ENCODE measurements around the gene CHST14.

DNA sequence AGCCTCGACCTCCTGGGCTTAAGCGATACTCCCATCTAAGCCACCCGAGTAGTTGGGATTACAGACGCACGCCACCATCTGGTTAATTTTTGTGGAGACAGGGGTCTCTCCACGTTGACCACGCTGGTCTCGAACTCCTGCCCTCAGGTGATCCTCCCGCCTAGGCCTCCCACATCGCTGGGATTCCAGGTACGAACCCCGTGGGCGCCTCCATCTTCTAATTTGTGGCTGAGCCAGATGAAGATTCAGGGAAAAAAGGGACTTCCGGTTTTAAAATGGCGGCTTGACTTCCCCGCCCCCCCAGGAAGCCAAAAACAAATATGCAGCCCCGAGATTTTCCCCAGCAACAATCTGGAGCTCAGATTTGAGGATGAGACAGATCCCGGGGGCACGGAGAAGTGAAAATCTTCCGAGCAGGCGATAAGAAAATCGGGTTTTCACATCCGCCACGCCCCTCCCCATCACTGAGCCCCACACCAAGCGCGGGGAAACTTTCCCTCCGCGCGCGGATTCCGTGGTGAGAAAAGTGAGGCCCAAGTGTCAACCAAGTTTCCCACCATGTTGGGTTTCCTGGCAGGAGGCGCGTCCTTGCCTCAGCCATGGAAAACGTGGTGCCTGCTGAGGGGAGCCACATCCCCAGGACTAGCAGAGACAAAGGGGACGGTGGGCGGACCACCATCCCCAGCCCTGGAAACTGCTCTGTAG lies 15.4 kb downstream of the CHST14 start:
- no peak for TF ChIP-seq GABPA (IDR thresholded peaks at IDR 0.05; ENCODE audit: borderline replicate concordance, insufficient read depth, low read length)
- TF ChIP-seq, protein P1, sequence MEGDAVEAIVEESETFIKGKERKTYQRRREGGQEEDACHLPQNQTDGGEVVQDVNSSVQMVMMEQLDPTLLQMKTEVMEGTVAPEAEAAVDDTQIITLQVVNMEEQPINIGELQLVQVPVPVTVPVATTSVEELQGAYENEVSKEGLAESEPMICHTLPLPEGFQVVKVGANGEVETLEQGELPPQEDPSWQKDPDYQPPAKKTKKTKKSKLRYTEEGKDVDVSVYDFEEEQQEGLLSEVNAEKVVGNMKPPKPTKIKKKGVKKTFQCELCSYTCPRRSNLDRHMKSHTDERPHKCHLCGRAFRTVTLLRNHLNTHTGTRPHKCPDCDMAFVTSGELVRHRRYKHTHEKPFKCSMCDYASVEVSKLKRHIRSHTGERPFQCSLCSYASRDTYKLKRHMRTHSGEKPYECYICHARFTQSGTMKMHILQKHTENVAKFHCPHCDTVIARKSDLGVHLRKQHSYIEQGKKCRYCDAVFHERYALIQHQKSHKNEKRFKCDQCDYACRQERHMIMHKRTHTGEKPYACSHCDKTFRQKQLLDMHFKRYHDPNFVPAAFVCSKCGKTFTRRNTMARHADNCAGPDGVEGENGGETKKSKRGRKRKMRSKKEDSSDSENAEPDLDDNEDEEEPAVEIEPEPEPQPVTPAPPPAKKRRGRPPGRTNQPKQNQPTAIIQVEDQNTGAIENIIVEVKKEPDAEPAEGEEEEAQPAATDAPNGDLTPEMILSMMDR (IDR thresholded peaks at IDR 0.05; ENCODE audit: control extremely low read depth in 1 of 3, insufficient read depth in 1 of 3, low read depth in 1 of 3, low read length in 3 of 3), result no peak
- TF ChIP-seq POLR2A (IDR thresholded peaks at IDR 0.05; ENCODE audit: control extremely low read depth in 1 of 2, low read depth in 2 of 2, low read length in 2 of 2), result no peak
- TF ChIP-seq HDAC2 (IDR thresholded peaks at IDR 0.05; ENCODE audit: borderline replicate concordance in 1 of 2, low read depth in 2 of 2, low read length in 2 of 2), result no peak
- no peak for TF ChIP-seq CREB1 (IDR thresholded peaks at IDR 0.05)
